HepG2 (cell line): ENCODE data around the gene UTP20. TPM values are rescaled to one million over a fixed set of nuclear protein-coding genes. Genes with fewer than 3 reads are reported as not detected.

Experiments used
- FOXC1 ChIP-seq: sonication (generic); formaldehyde crosslinking; IDR thresholded peaks from 2 replicates; pipeline ENCODE4 v1.8.0; 2022; ENCODE audit warnings: mild to moderate bottlenecking, missing genetic modification reagents, borderline replicate concordance
- RBM39 ChIP-seq: fragments of 200-400 bp; formaldehyde crosslinking; IDR thresholded peaks from one replicate; pipeline ENCODE4 v1.6.1; 2018; ENCODE audit warnings: antibody characterized with exemption, mild to moderate bottlenecking, low read depth, low read length; ENCODE audit not compliant: poor library complexity, severe bottlenecking
- SATB2 ChIP-seq: sonication (generic); formaldehyde crosslinking; IDR thresholded peaks from 2 replicates; pipeline ENCODE4 v1.5.0; 2020; ENCODE audit warnings: missing genetic modification reagents
- U2AF2 ChIP-seq: fragments of 200-400 bp; formaldehyde crosslinking; IDR thresholded peaks from 2 replicates; pipeline ENCODE4 v1.6.1; 2017; ENCODE audit warnings: low read depth, mild to moderate bottlenecking, low read length
- ZNF547 ChIP-seq: sonication (generic); formaldehyde crosslinking; IDR thresholded peaks from 2 replicates; pipeline ENCODE4 v1.5.1; 2020; ENCODE audit warnings: mild to moderate bottlenecking, missing genetic modification reagents
- ZNF782 ChIP-seq: sonication (generic); formaldehyde crosslinking; IDR thresholded peaks from 2 replicates; pipeline ENCODE4 v1.4.0; 2020; ENCODE audit warnings: missing genetic modification reagents, mild to moderate bottlenecking, borderline replicate concordance
- ZZZ3 ChIP-seq: sonication (generic); formaldehyde crosslinking; IDR thresholded peaks from 2 replicates; pipeline ENCODE4 v1.4.0; 2020; ENCODE audit warnings: missing genetic modification reagents, mild to moderate bottlenecking, borderline replicate concordance
- polyA plus RNA-seq, 8 experiments: library from polyadenylated mRNA; depleted of rRNA in 3 of 8; stranded (reverse) in 7 of 8; unstranded in 1 of 8; fragments of >200 nt; fragmentation: Illumina TruSeq in 4 of 8; extraction: Trizol in 4 of 8; gene quantifications; 2 replicates each; pipeline versions ENCODE4 v1.2.1 to v1.2.3, GENCODE V29; 2011 to 2016; ENCODE audit warnings: low read depth in 4 of 8, missing spikeins in 1 of 8, mixed read lengths in 1 of 8; ENCODE audit not compliant: insufficient read depth in 1 of 8
- total RNA-seq, 5 experiments: library from RNA; depleted of rRNA; stranded (reverse); fragments of >200 nt; fragmentation: Illumina TruSeq; extraction: Trizol; gene quantifications; 2 replicates each; pipeline ENCODE4 v1.2.3, GENCODE V29; 2016; ENCODE audit warnings: low read depth in 1 of 5
- TF ChIP-seq, protein P1 (sequence below), 2 experiments: fragments of 450-650 bp in 1 of 2; sonication (generic) in 1 of 2; formaldehyde crosslinking in 1 of 2; IDR thresholded peaks; 2 replicates each; pipeline versions ENCODE4 v1.6.1 to v1.8.0; 2016 to 2022; ENCODE audit warnings: antibody characterized with exemption in 1 of 2, mild to moderate bottlenecking in 1 of 2, missing genetic modification reagents in 1 of 2
- TF ChIP-seq, protein P2 (sequence below): sonication (generic); formaldehyde crosslinking; IDR thresholded peaks from 2 replicates; pipeline ENCODE4 v1.5.0; 2020; ENCODE audit warnings: mild to moderate bottlenecking, missing genetic modification reagents, borderline replicate concordance

Gene UTP20
- total and polyA plus RNA-seq, 2 of the 13 experiments (the other 11 are each of a cell fraction or from before 2014, with no cell fraction given): 9.0 to 38.5 TPM

DNA sequence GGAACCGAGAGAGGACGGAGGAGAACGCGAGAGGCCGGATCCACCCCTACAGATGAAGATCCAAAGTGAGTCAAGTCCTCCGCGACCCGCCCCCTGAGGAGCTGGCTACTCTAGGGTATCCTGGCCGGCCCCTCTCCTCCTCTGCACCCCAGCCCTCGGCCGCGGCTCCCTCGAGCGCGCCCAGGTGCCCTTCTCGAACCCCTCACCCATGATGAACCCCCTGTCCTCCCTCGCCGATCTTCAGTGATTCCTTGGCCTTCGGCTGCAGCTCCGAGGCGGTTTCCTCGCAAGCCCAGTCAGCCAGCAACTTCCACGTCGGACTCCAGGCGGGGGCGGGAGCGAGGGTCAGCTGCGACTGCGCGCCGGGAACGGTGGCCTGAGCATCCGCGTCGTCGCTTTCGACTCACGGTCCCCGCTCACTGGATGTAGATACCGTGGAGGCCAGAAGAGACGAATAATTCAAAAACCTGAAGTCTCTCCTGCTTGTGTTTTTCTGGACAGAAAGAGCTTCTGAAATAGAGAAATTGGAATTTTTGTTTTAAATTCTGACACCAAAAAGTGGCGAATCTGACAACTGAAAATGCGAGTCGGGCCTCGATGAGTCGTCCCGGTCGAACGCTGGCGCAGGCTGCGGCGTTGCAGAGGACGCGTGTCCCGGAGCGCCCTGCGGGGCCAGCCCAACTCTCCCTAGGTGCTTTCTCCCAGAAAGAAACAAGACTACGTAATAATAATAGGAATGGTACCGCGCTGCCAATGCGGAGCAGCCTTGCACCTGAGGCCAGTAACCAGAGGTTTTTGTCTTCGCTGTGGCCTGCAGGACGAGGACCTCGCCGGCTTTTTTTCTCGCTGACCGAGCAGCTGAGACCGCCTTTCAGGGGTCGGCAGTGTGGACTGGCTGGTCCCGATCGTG lies 127.8 kb downstream of the UTP20 start, which contains the start of gene ARL1 (continued):
- TF ChIP-seq ZZZ3 (CRISPR knock-in tag) (0 out of 2 replicates have a peak, but pooled peaks have one; percentile 63), RBM39 (no peak), ZNF782 (CRISPR knock-in tag) (peak; percentile 44; the same call in 1 of the 2 replicates), FOXC1 (no peak; the same call in 1 of the 2 replicates), U2AF2 (no peak), SATB2 (CRISPR knock-in tag) (peak; percentile 75; the same call in 1 of the 2 replicates), ZNF547 (CRISPR knock-in tag) (0 out of 2 replicates have a peak, but pooled peaks have one; percentile 28)
- TF ChIP-seq, protein P1, sequence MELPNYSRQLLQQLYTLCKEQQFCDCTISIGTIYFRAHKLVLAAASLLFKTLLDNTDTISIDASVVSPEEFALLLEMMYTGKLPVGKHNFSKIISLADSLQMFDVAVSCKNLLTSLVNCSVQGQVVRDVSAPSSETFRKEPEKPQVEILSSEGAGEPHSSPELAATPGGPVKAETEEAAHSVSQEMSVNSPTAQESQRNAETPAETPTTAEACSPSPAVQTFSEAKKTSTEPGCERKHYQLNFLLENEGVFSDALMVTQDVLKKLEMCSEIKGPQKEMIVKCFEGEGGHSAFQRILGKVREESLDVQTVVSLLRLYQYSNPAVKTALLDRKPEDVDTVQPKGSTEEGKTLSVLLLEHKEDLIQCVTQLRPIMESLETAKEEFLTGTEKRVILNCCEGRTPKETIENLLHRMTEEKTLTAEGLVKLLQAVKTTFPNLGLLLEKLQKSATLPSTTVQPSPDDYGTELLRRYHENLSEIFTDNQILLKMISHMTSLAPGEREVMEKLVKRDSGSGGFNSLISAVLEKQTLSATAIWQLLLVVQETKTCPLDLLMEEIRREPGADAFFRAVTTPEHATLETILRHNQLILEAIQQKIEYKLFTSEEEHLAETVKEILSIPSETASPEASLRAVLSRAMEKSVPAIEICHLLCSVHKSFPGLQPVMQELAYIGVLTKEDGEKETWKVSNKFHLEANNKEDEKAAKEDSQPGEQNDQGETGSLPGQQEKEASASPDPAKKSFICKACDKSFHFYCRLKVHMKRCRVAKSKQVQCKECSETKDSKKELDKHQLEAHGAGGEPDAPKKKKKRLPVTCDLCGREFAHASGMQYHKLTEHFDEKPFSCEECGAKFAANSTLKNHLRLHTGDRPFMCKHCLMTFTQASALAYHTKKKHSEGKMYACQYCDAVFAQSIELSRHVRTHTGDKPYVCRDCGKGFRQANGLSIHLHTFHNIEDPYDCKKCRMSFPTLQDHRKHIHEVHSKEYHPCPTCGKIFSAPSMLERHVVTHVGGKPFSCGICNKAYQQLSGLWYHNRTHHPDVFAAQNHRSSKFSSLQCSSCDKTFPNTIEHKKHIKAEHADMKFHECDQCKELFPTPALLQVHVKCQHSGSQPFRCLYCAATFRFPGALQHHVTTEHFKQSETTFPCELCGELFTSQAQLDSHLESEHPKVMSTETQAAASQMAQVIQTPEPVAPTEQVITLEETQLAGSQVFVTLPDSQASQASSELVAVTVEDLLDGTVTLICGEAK (IDR thresholded peaks at IDR 0.05): no peak
- TF ChIP-seq, protein P1 (CRISPR knock-in tag; IDR thresholded peaks at IDR 0.05): peak; percentile 63; the same call in 1 of the 2 replicates
- TF ChIP-seq, protein P2, sequence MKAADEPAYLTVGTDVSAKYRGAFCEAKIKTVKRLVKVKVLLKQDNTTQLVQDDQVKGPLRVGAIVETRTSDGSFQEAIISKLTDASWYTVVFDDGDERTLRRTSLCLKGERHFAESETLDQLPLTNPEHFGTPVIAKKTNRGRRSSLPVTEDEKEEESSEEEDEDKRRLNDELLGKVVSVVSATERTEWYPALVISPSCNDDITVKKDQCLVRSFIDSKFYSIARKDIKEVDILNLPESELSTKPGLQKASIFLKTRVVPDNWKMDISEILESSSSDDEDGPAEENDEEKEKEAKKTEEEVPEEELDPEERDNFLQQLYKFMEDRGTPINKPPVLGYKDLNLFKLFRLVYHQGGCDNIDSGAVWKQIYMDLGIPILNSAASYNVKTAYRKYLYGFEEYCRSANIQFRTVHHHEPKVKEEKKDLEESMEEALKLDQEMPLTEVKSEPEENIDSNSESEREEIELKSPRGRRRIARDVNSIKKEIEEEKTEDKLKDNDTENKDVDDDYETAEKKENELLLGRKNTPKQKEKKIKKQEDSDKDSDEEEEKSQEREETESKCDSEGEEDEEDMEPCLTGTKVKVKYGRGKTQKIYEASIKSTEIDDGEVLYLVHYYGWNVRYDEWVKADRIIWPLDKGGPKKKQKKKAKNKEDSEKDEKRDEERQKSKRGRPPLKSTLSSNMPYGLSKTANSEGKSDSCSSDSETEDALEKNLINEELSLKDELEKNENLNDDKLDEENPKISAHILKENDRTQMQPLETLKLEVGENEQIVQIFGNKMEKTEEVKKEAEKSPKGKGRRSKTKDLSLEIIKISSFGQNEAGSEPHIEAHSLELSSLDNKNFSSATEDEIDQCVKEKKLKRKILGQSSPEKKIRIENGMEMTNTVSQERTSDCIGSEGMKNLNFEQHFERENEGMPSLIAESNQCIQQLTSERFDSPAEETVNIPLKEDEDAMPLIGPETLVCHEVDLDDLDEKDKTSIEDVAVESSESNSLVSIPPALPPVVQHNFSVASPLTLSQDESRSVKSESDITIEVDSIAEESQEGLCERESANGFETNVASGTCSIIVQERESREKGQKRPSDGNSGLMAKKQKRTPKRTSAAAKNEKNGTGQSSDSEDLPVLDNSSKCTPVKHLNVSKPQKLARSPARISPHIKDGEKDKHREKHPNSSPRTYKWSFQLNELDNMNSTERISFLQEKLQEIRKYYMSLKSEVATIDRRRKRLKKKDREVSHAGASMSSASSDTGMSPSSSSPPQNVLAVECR (CRISPR knock-in tag): peak; percentile 85
